ENCODE results near the gene USP49.

GRCh38 chr6:41787219-41787917 lies 107.8 kb downstream of the USP49 start, which contains the start of gene TOMM6:
- TF ChIP-seq POLR2A (IDR thresholded peaks at IDR 0.05): peak in 2 of 4 donors; percentile 84 to 94
- peak; percentile 87 to 99 (median 98) for TF ChIP-seq CTCF (IDR thresholded peaks at IDR 0.05)
